Activated CD4-positive, alpha-beta T cell treated with anti-CD3 and anti-CD28 coated beads for 36 hours (primary cell): Measurements from ENCODE around the gene ATOH8. TPM values are rescaled to one million over a fixed set of nuclear protein-coding genes. Genes with fewer than 3 reads are reported as not detected.

Source experiments
- ATAC-seq: fragments of 200-7000 bp; cut with Tn5 transposase; one replicate; pipeline ENCODE4 v1.10.0; 2021; ENCODE audit warnings: mild to moderate bottlenecking, moderate library complexity
- CTCF ChIA-PET: fragments of 350-600 bp; sonication (Branson Sonifier 250); formaldehyde crosslinking; loops from one replicate; lab custom pipeline; 2021; ENCODE audit warnings: antibody characterized with exemption; lab: Charles Lee
- POLR2A ChIA-PET: fragments of 350-600 bp; sonication (Branson Sonifier 250); formaldehyde crosslinking; loops from one replicate; lab custom pipeline; 2021; ENCODE audit warnings: antibody characterized with exemption, inconsistent platforms; lab: Charles Lee
- DNase-seq: peaks from one replicate; pipeline ENCODE4 v3.0.0-alpha.2; 2020
- H3K27ac Mint-ChIP-seq: one replicate; pipeline ENCODE4 v1.8.0; 2021; ENCODE audit warnings: mixed read lengths
- H3K27me3 Mint-ChIP-seq: one replicate; pipeline ENCODE4 v1.8.0; 2021; ENCODE audit warnings: mixed read lengths
- H3K36me3 Mint-ChIP-seq: one replicate; pipeline ENCODE4 v1.8.0; 2021; ENCODE audit warnings: low read depth, mixed read lengths
- H3K4me1 Mint-ChIP-seq: one replicate; pipeline ENCODE4 v1.8.0; 2021; ENCODE audit warnings: mixed read lengths
- H3K4me3 Mint-ChIP-seq: one replicate; pipeline ENCODE4 v1.8.0; 2021; ENCODE audit warnings: mild to moderate bottlenecking, moderate library complexity, mixed read lengths
- H3K9me3 Mint-ChIP-seq: one replicate; pipeline ENCODE4 v1.8.0; 2021; ENCODE audit warnings: low read depth, mixed read lengths
- intact Hi-C, 2 experiments: fragments of 100-400 bp; cut with DNase I in 1 of 2; cut with micrococcal nuclease in 1 of 2; formaldehyde crosslinking; loops; one replicate each; pipeline versions ENCODE4 v1.14.2 to v1.15.1; 2022 to 2024; cut with DNase I, micrococcal nuclease
- total RNA-seq, 2 experiments: library from RNA; stranded (reverse); gene quantifications; one replicate each; pipeline ENCODE4 v1.2.3, GENCODE V29; 2021

The ATOH8 gene
- total RNA-seq, 2 experiments from 2014 or later, result not detected

GRCh38 chr2:85772019-85772745, 18.4 kb downstream of the ATOH8 start:
- Mint-ChIP-seq H3K27ac (no peak overlapping the region), H3K9me3 (no peaks in the 10 kb centered on the region), H3K4me3 (no peak overlapping the region), H3K4me1 (no peaks in the 10 kb centered on the region), H3K27me3 (peaks cover 18% of the 10 kb centered on the region), H3K36me3 (no peaks in the 10 kb centered on the region)
- DNase-seq, result no peak
- intact Hi-C loops, result no loop called here
- ChIA-PET CTCF (interaction anchor here (0.6 to 1.9 kb wide), 5 partner anchors 11 to 911 kb away, joined by 3 to 11 read pairs (median 4); no protein-coding TSS in a partner anchor), POLR2A (no interaction called here)
- no peak for ATAC-seq

GRCh38 chr2:85772841-85773491, 19.2 kb downstream of the ATOH8 start:
- POLR2A ChIA-PET, result no interaction called here
- H3K27me3 Mint-ChIP-seq, result peaks cover 18% of the 10 kb centered on the region

GRCh38 chr2:85773692-85774091, 19.9 kb downstream of the ATOH8 start:
- Mint-ChIP-seq H3K9me3 (no peaks in the 10 kb centered on the region), H3K36me3 (no peaks in the 10 kb centered on the region), H3K4me1 (no peaks in the 10 kb centered on the region), H3K4me3 (no peak overlapping the region), H3K27me3 (peaks cover 18% of the 10 kb centered on the region), H3K27ac (no peak overlapping the region)
- CTCF ChIA-PET, result interaction anchor here (0.5 to 0.8 kb wide), 3 partner anchors 12 to 783 kb away, joined by 3 read pairs; no protein-coding TSS in a partner anchor
- POLR2A ChIA-PET, result no interaction called here
- intact Hi-C loops, result no loop called here
- ATAC-seq (no peak), DNase-seq (no peak)

More at GRCh38 chr2:85772841-85773491, 19.2 kb downstream of the ATOH8 start:
- H3K4me3 Mint-ChIP-seq, result no peak overlapping the region
- no peak overlapping the region for H3K27ac Mint-ChIP-seq
- intact Hi-C loops, result no loop called here
- no peaks in the 10 kb centered on the region for H3K36me3 Mint-ChIP-seq
- H3K9me3 Mint-ChIP-seq, result no peaks in the 10 kb centered on the region
- H3K4me1 Mint-ChIP-seq, result no peaks in the 10 kb centered on the region
- DNase-seq (no peak), ATAC-seq (no peak)
- CTCF ChIA-PET, result interaction anchor here (0.7 to 1.9 kb wide), 4 partner anchors 11 to 41 kb away, joined by 3 to 11 read pairs (median 4); no protein-coding TSS in a partner anchor

GRCh38 chr2:85774126-85774978, 20.6 kb downstream of the ATOH8 start:
- DNase-seq (no peak), ATAC-seq (no peak)
- CTCF ChIA-PET, result interaction anchor here (0.5 to 1.1 kb wide), 7 partner anchors 12 to 782 kb away, joined by 3 read pairs; no protein-coding TSS in a partner anchor
- no peak overlapping the region for H3K4me3 Mint-ChIP-seq
- H3K27me3 Mint-ChIP-seq, result peaks cover 18% of the 10 kb centered on the region
- no peaks in the 10 kb centered on the region for H3K4me1 Mint-ChIP-seq
- H3K36me3 Mint-ChIP-seq, result no peaks in the 10 kb centered on the region
- no peaks in the 10 kb centered on the region for H3K9me3 Mint-ChIP-seq
- no peak overlapping the region for H3K27ac Mint-ChIP-seq
- POLR2A ChIA-PET, result no interaction called here
- intact Hi-C loops, result no loop called here

GRCh38 chr2:85775406-85776381, 21.9 kb downstream of the ATOH8 start:
- POLR2A ChIA-PET, result no interaction called here
- no peak overlapping the region for H3K27ac Mint-ChIP-seq
- no peak overlapping the region for H3K4me3 Mint-ChIP-seq

GRCh38 chr2:85776672-85777071, 22.9 kb downstream of the ATOH8 start:
- CTCF ChIA-PET, result interaction anchor here (0.6 to 1.8 kb wide), 4 partner anchors 9 to 64 kb away, joined by 3 to 6 read pairs (median 4); no protein-coding TSS in a partner anchor
- POLR2A ChIA-PET, result interaction anchor here (0.7 kb wide), 1 partner anchor 16 kb away, joined by 3 read pairs; no protein-coding TSS in a partner anchor
- H3K4me1 Mint-ChIP-seq, result no peaks in the 10 kb centered on the region
- intact Hi-C loops, result no loop called here
- H3K36me3 Mint-ChIP-seq, result no peaks in the 10 kb centered on the region
- peaks cover 10% of the 10 kb centered on the region for H3K27me3 Mint-ChIP-seq
- H3K9me3 Mint-ChIP-seq, result no peaks in the 10 kb centered on the region
- DNase-seq (no peak), ATAC-seq (no peak)
- no peak overlapping the region for H3K27ac Mint-ChIP-seq
- H3K4me3 Mint-ChIP-seq, result no peak overlapping the region

More at GRCh38 chr2:85775406-85776381, 21.9 kb downstream of the ATOH8 start:
- CTCF ChIA-PET, result interaction anchor here (0.7 to 1.8 kb wide), 7 partner anchors 10 to 68 kb away, joined by 3 to 6 read pairs (median 3); no protein-coding TSS in a partner anchor
- Mint-ChIP-seq H3K4me1 (no peaks in the 10 kb centered on the region), H3K36me3 (no peaks in the 10 kb centered on the region), H3K9me3 (no peaks in the 10 kb centered on the region), H3K27me3 (peaks cover 17% of the 10 kb centered on the region)
- DNase-seq, result no peak
- no peak for ATAC-seq
- intact Hi-C loops, result no loop called here

GRCh38 chr2:85777441-85777861, 23.7 kb downstream of the ATOH8 start:
- Mint-ChIP-seq H3K27me3 (peaks cover 7% of the 10 kb centered on the region), H3K4me3 (no peak overlapping the region), H3K4me1 (no peaks in the 10 kb centered on the region), H3K27ac (no peak overlapping the region), H3K9me3 (no peaks in the 10 kb centered on the region), H3K36me3 (no peaks in the 10 kb centered on the region)
- ChIA-PET CTCF (interaction anchor here (1.2 kb wide), 1 partner anchor 26 kb away, joined by 4 read pairs; no protein-coding TSS in a partner anchor), POLR2A (interaction anchor here (0.7 kb wide), 1 partner anchor 15 kb away, joined by 3 read pairs; no protein-coding TSS in a partner anchor)
- no peak for DNase-seq
- no peak for ATAC-seq
- intact Hi-C loops, result no loop called here

GRCh38 chr2:85778646-85779379, 25.0 kb downstream of the ATOH8 start:
- ATAC-seq (no peak), DNase-seq (no peak)
- Mint-ChIP-seq H3K27ac (no peak overlapping the region), H3K4me3 (no peak overlapping the region), H3K9me3 (no peaks in the 10 kb centered on the region), H3K36me3 (no peaks in the 10 kb centered on the region), H3K27me3 (peaks cover under 1% of the 10 kb centered on the region), H3K4me1 (no peaks in the 10 kb centered on the region)
- POLR2A ChIA-PET, result no interaction called here
- intact Hi-C loops, result no loop called here
- CTCF ChIA-PET, result interaction anchor here (0.8 to 1.2 kb wide), 2 partner anchors 25 to 521 kb away, joined by 4 read pairs; no protein-coding TSS in a partner anchor

- Mint-ChIP-seq H3K27ac (no peak overlapping the region), H3K27me3 (peaks cover 3% of the 10 kb centered on the region), H3K4me3 (no peak overlapping the region), H3K4me1 (no peaks in the 10 kb centered on the region), H3K36me3 (no peaks in the 10 kb centered on the region), H3K9me3 (no peaks in the 10 kb centered on the region)
- intact Hi-C loops, result no loop called here
- DNase-seq (no peak), ATAC-seq (no peak)
- ChIA-PET POLR2A (no interaction called here), CTCF (no interaction called here)
Observed at GRCh38 chr2:85779641-85780315, 26.0 kb downstream of the ATOH8 start.
